Left lobe of liver (tissue), 2 donors: ENCODE results near the gene FURIN. TPM values are rescaled to one million over a fixed set of nuclear protein-coding genes. Genes with fewer than 3 reads are reported as not detected.
A peak's percentile ranks its signal among the peaks of the same experiment; 100 is the strongest.
"Not testable (repeated sequence)": the region's sequence is repeated elsewhere in the genome, so short reads cannot be mapped to it uniquely, and the experiment has no call there.

Source experiments
- ATAC-seq: fragments of 200-7000 bp; cut with Tn5 transposase; one replicate; pipeline ENCODE4 v1.9.1; 2020; ENCODE audit warnings: mild to moderate bottlenecking, moderate library complexity
- DNase-seq: peaks from one replicate; pipeline ENCODE4 v3.0.0-alpha.2; 2020; ENCODE audit warnings: low spot score
- total RNA-seq: library from RNA; stranded (reverse); gene quantifications from one replicate; pipeline ENCODE4 v1.2.1, GENCODE V29; 2021
- donor health status: DM: no; HTN: no; CAD: no; lungs with moderate emphysema.
- donor health status: DM: no; HTN: yes; CAD: no.

Gene FURIN
- total RNA-seq, 1 donor from 2014 or later, result 281 TPM

DNA sequence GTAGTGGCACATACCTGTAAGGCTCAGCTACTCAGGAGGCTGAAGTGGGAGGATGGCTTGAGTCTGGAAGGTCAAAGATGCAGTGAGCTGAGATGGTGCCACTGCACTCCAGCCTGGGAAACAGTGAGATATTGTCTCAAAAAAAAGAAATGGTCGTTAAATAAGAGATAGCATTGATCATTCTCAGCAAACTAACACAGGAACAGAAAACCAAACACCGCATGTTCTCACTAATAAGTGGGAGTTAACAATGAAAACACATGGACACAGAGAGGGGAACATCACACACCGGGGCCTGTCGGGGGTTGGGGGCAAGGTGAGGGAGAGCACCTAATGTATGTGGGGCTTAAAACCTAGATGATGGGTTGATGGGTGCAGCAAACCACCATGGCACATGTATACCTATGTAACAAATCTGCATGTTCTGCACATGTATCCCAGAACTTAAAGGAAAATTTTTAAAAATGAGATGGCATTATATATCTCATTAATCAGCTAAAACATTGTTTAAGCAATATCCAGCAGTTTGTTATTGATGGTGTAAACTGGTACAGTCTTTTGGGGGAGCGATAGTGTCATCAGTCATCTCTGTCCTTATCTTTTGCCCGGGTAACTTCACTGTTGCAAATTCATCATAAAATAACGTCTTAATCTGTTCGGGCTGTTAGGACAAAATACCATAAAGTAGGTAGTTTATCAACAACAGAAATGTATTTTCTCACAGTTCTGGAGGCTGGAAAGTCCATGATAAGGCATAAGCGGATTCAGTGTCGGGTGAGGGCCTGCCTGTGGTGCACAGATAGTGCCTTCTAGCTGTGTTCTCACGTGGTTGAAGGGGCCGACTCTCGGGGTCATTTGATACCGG, 33.0 kb downstream of the FURIN start:
- no peak for DNase-seq
- no peak for ATAC-seq

DNA sequence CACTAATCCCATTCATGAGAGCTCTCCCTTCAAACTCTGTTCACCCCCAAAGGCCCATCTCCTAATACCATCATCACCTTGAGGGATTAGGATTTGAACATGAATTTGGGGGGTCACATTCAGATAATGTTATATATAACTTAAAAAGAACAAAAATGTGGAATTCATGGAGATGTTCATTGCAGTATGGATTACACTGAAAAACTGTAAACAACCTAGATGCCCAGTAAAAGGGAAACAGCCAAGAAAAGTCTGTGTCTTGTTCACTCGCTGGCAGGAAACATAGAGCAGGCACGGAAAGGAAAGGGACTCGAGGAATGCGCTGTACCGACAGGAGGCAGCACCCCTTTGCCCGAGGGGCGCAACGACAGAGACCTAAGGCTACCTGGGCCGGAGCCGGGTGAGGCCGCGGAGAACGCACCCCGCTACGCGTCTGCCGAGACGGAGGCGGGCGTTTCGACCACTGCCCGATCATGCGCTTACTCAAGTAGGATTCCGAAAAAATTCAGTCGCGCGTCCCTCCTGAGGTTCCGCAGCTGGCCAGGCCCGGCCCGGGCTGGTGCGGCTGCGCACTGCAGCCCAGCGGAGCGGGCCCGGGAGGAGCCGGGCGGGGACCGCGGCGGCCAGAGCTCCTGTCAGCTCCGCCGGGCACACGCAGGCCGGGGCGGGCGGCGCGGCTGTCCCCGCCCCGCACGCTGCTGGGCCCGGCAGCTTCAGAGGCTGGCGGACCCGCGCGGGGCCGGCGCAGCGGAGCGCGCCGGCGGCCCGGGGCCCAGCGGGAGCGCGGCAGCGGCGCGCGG, 33.9 kb downstream of the FURIN start:
- peak; percentile 85 for ATAC-seq

DNA sequence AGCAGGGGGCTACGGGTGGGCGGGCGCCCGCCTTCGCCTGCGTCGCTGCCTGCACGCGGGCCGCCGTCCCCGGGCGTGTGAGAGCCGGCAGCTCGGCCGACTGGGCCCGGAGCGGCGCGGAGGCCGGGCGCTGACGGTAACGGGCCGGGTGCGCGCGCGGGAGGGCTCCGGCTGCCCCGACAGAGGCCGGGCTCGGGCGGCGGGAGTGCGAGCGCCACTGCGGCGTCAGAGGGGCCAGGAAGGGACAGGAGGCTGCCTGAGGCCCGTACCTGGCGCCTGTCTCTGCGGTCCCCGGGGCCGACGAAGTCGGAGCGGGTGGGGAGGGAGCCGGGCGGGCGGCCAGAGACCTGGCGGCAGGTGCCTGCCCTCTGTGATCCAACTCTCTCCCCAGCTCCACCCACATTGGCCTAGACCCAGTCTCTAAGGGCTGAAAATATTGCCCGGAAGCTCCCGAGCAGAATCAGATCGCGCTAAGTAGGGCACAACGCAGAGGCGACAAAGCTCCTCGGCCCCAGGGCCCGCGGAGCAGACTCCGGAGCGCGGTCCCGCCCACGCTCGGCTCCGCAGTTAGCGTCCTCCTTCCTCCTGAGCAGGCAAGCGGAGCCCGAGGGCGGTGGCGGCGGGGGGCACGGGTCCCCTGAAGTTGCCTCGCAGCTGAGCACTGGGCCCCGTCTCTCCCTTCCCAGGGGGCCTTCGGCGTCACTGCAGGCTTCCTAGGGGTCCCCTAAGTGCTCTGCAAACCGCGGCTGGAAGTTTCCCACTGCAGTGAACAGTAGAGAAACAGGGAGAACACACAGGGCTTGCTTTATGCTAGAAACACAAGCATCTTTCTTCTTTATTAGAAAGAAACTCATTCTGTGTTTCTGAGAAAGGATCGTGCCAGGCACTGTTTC, 34.7 kb downstream of the FURIN start, which contains the start of gene MAN2A2:
Gene MAN2A2 (plus strand): TSS at position 463 of the 893 bp plus-strand sequence. CDS start 906 bp downstream, outside the sequence.
- DNase-seq, result peak; percentile 93
- ATAC-seq, result peak; percentile 79

More for the DNA sequence above, 33.9 kb downstream of the FURIN start:
- DNase-seq, result peak; percentile 84

DNA sequence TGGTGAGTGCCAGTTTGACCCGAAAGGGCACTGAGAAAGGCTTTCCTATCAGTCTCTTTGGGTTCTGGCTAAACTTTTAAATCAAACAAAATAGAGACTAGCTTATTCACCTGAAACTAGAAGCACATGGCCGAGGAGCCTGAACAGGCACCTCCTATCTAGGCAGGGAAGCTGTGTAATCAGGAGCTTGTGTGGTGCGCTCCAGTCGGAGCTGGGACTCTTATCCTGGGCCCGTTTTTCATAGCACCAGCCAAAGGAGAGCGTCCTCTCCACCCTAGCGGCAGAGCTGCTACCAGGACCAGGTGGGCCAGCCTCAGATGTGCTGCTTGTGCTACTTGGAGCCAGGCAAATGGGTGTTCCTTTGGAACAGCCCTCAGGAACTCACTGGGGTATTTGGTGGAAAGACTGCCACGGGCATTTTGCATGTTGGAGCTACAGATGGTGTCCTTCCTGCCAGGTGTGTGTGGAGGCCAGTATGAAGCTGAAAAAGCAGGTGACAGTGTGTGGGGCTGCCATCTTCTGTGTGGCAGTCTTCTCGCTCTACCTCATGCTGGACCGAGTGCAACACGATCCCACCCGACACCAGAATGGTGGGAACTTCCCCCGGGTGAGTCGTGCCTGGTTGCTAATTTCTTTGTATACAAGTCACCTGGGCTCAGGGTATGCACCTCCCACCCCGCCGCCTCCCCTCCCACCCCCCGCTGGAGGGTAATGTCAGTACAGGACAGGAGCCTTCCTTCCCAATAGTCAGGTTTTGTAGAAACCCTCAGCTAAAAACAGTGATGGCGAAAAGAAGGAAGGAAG, 35.5 kb downstream of the FURIN start:
- DNase-seq (no peak), ATAC-seq (peak; percentile 34)

DNA sequence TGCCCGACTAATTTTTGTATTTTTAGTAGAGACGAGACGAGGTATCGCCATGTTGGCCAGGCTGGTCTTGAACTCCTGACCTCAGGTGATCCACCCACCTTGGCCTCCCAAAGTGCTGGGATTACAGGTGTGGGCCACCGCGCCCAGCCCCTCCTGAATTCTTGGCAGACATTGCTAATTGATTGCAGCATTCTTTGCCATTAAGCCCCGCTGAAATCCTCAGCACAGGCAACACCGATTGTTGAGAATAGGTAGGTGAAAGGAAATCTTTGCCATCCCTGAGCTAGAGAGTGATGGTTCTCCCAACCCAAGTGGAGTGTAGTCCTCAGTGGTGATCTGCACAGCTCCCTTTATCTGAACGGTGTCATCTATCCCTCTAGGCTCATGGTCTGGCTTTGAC, 36.4 kb downstream of the FURIN start:
- DNase-seq, result no peak
- ATAC-seq, result no peak

DNA sequence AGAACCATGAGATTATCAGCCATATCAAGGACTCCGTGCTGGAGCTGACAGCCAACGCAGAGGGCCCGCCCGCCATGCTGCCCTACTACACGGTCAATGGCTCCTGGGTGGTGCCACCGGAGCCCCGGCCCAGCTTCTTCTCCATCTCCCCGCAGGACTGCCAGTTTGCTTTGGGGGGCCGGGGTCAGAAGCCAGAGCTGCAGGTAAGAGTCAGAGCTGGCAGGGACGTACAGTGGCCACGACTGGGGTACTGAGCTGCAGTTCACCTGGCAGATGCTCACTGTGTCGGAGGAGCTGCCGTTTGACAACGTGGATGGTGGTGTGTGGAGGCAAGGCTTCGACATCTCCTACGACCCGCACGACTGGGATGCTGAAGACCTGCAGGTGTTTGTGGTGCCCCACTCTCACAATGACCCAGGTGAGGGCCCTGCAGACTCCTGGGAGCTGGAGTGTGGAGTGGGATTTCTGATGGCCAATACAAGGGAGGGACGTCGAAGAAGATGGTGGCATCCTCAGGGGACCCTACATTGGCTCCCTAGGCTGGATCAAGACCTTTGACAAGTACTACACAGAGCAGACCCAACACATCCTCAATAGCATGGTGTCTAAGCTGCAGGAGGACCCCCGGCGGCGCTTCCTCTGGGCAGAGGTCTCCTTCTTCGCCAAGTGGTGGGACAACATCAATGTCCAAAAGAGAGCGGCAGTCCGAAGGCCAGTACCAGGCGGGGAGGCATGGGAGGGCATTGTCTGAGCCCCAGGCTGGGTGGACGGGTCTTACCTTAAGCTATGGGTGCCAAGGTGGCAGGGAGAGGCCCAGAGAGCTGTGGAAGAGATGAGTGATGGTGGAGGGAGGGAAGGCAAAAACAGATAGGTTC, 37.2 kb downstream of the FURIN start:
- DNase-seq, result no peak
- no peak for ATAC-seq

DNA sequence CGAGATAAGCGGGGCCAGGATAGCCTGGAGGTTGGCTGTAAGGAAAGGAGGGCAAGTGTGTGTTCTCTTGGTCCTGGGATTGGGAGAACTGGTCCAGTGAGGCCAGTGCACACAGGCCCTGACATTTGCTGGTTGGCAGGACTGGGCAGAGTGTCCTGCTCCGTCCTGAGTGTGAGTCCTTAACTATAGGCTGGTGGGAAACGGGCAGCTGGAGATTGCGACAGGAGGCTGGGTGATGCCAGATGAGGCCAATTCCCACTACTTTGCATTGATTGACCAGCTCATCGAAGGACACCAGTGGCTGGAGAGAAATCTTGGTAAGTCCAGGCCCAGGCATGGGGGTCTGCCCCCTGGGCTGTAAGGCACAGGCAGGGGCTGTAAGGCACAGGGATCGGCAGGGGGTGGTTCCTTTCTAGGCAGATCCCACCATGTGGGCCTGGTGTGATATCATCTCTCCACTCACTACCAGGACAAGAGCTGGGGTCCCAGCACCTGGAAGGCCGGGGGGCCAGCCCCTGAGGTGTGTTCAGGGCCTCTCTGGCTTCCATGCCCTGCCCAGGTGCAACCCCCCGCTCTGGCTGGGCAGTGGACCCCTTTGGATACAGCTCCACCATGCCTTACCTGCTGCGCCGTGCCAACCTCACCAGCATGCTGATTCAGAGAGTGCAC, 37.9 kb downstream of the FURIN start:
- ATAC-seq (no peak), DNase-seq (no peak)

DNA sequence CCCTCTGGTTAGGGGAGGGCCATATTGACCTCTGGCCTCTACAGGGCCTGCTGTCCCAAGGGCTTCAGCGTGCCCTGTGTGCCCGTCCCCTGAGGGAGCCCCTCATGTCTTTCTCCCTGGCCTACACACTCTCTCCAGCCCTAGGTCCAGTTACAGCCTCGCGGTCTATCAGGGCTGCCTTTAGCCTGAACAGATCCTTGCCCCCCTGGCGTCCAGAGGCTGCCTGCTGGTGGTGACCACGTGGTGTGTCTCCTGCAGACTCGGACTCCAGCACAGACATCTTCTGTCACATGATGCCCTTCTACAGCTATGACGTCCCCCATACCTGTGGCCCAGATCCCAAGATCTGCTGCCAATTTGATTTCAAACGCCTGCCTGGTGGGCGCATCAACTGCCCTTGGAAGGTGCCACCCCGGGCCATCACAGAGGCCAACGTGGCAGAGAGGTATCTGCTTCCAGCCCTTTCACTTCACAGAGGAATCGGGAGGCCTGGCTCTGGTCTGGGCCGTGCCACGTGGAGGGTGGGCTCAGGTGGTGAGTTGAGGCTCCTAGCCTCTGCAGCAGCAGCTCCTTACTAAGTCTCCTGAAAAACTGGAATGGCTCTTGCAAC, 38.8 kb downstream of the FURIN start:
- ATAC-seq (no peak), DNase-seq (no peak)

DNA sequence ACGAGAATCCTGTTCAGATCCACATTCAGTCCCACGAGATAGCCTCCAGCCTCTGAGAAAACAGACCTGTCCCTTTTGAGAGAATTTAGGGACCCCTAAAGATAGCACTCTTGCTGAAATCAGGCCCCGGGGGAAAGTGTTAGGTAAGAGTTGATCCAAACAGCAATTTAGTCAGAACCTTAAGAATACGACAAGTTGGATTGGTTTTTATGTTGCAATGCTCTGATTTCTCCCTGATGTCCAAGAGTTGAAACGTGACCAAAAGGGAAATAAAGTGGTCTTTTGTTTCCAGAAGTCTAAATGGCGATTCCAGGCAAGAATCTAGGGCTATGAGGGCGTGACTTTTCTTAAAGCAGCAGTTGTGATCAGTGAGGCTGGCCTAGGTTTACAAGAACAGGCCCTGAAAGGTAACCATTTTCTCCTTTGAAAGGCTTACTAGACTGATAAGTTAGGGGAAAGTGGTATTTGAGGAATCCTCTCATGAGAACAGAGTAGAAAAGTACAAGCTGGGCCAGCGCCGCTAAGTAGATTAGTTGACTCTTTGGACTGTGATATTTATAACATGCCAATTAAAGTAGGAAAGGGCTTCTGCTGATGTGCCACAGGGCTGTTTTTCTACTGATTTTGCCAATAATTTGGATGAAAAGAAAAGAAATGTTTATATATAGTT, 39.6 kb downstream of the FURIN start:
- ATAC-seq (no peak), DNase-seq (no peak)

DNA sequence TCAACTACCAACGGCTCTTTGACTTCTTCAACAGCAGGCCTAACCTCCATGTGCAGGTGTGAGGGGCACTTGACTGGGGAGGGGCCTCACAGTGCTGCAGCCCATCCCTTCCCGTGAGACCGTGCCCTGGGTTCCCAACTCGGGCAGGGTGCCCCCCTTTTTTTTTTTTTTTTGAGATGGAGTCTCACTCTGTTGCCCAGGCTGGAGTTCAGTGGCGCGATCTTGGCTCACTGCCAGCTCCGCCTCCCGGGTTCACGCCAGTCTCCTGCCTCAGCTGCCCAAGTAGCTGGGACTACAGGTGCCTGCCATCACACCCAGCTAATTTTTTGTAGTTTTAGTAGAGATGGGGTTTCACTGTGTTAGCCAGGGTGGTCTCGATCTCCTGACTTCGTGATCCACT, 41.1 kb downstream of the FURIN start:
- not testable (repeated sequence) for DNase-seq, ATAC-seq

DNA sequence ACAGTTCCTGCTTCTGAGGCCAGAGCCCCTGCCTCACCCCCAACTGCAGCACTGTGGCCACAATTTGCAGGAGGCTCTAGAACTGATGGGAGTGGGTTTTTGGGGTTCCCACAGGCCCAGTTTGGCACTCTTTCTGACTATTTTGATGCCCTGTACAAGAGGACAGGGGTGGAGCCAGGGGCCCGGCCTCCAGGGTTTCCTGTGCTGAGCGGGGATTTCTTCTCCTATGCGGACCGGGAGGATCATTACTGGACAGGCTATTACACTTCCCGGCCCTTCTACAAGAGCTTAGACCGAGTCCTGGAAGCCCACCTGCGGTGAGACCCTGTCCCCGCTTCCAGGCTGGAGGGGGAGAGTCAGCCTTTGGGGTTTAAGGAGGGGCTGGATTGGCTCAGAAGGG, 41.6 kb downstream of the FURIN start:
- DNase-seq, result no peak
- ATAC-seq, result no peak

DNA sequence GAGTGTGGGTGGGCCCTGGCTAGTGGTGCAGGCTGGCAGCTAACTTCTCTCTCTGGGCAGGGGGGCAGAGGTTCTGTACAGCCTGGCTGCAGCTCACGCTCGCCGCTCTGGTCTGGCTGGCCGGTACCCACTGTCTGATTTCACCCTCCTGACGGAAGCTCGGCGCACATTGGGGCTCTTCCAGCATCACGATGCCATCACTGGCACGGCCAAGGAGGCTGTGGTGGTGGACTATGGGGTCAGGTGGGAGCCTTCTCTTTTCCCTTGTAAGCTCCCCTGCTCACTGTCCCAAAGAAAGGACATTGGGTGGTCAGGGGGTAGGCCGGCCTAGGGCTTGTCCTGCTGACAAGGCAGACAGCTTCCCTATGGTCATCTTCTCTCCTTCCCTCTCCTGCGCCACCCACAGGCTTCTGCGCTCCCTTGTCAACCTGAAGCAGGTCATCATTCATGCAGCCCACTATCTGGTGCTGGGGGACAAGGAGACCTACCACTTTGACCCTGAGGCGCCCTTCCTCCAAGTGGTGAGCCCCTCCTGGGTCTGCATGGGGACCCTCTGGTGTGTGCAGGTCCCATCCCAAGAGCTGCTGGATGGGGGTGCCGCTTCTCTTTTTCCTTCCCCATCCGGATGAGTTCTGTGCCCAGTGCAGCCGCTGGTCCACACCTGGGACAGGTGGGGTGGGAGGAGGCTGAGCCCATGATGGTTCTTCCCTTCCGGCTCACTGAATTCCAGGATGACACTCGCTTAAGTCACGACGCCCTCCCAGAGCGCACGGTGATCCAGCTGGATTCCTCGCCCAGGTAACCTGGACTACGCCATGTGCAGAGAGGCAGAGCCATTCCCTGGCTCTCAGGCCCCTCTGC, 42.3 kb downstream of the FURIN start:
- DNase-seq (no peak), ATAC-seq (no peak)

DNA sequence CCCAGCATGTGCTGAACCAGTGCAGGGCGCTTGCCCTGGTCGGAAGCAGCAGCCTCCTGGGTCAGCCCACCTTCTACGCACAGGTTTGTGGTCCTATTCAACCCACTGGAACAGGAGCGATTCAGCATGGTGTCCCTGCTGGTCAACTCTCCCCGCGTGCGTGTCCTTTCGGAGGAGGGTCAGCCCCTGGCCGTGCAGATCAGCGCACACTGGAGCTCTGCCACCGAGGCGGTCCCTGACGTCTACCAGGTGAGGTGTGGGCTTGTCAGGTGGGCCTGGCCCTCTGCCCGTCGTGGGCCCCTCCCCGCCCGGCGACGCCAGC, 42.9 kb downstream of the FURIN start:
- DNase-seq (no peak), ATAC-seq (no peak)

DNA sequence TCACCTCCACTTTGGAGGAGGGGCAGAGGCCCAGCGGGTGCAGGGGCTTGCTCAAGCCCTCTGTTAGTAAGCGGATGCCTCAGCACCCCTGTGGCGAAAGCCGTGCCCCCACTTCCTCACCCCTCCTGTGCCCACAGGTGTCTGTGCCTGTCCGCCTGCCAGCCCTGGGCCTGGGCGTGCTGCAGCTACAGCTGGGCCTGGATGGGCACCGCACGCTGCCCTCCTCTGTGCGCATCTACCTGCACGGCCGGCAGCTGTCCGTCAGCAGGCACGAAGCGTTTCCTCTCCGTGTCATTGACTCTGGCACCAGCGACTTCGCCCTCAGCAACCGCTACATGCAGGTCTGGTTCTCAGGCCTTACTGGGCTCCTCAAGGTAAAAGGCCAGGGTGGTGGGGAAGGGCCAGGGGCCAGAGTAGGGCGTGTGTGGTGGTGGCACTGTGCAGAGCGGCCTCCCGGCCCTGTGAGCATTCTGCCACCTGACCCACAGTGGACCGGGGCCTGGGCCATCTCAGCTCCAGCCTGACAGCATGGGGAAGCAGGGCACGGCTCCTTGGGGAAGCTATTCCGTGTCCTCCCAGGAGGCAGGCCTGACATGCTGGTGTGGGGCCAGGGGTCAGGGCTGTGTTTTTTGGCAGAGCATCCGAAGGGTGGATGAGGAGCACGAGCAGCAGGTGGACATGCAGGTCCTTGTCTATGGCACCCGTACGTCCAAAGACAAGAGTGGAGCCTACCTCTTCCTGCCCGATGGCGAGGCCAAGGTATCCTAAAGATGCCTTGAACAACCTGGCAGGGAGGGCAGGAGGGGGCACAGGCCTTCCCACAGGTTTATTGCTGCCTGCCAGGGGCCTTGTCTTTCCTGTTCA, 43.8 kb downstream of the FURIN start:
- DNase-seq, result no peak

DNA sequence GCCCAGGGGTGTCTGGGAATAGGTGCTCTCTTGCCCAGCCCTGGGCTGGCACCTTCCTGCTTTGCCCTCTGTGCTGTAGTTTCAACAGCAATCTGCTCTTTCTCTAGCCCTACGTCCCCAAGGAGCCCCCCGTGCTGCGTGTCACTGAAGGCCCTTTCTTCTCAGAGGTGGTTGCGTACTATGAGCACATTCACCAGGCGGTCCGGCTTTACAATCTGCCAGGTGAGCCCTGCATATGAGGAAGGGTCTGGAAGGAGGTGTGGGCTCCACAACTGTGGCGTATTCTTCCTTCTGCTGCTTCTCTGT, 44.3 kb downstream of the FURIN start:
- DNase-seq (no peak), ATAC-seq (no peak)

More for the DNA sequence above, 43.8 kb downstream of the FURIN start:
- ATAC-seq, result no peak

DNA sequence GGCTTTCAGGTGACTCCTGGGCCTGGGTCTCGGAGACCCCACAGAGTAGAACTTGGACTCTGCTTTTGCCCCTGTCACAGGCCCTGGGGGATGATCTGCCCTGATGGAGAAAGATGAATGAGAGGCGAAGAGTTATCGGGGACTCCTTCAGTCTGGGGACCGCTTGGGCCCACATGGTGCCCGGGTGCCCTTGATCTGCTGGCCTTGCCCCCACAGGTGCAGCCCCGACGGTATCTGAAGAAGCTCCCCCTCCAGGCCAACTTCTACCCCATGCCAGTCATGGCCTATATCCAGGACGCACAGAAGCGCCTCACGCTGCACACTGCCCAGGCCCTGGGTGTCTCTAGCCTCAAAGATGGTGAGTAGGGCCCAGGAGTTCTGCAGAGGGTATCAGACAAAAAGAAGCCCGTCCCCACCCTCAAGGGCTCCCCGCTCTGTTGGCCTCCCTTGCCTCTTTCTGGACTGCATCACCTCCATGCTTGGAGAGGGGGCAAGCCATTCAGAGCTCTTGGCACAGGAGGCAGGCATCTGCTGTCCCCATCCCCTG, 45.1 kb downstream of the FURIN start:
- no peak for ATAC-seq
- DNase-seq, result no peak
